Duodenal mucosa (tissue), 2 donors: ENCODE measurements around the gene OR51A7.
"Not testable (repeated sequence)": the region's sequence is repeated elsewhere in the genome, so short reads cannot be mapped to it uniquely, and the experiment has no call there.

Source experiments
- H3K27ac ChIP-seq: one replicate; pipeline ENCODE4 v1.7.0; 2013; ENCODE audit warnings: low read depth, low read length
- H3K27me3 ChIP-seq, 2 donors: one replicate each; pipeline ENCODE4 v1.7.0; 2013; ENCODE audit warnings: low read length in 2 of 2, control low read depth in 1 of 2; ENCODE audit not compliant: insufficient read depth in 2 of 2, control insufficient read depth in 1 of 2
- H3K36me3 ChIP-seq, 2 donors: one replicate each; pipeline ENCODE4 v1.7.0; 2013; ENCODE audit warnings: low read length in 2 of 2, control low read depth in 1 of 2; ENCODE audit not compliant: insufficient read depth in 2 of 2, control insufficient read depth in 1 of 2
- H3K4me1 ChIP-seq, 2 donors: one replicate each; pipeline ENCODE4 v1.7.0; 2013; ENCODE audit warnings: low read length in 2 of 2, control low read depth in 1 of 2; ENCODE audit not compliant: insufficient read depth in 2 of 2, control insufficient read depth in 1 of 2
- H3K4me3 ChIP-seq, 2 donors: one replicate each; pipeline ENCODE4 v1.7.0; 2013; ENCODE audit warnings: low read length in 2 of 2, low read depth in 1 of 2
- H3K9ac ChIP-seq, 2 donors: one replicate each; pipeline ENCODE4 v1.7.0; 2013; ENCODE audit warnings: low read length in 2 of 2, low read depth in 1 of 2
- H3K9me3 ChIP-seq, 2 donors: one replicate each; pipeline ENCODE4 v1.7.0; 2013; ENCODE audit warnings: low read length in 2 of 2, control low read depth in 1 of 2; ENCODE audit not compliant: control insufficient read depth in 1 of 2

OR51A7 gene

DNA sequence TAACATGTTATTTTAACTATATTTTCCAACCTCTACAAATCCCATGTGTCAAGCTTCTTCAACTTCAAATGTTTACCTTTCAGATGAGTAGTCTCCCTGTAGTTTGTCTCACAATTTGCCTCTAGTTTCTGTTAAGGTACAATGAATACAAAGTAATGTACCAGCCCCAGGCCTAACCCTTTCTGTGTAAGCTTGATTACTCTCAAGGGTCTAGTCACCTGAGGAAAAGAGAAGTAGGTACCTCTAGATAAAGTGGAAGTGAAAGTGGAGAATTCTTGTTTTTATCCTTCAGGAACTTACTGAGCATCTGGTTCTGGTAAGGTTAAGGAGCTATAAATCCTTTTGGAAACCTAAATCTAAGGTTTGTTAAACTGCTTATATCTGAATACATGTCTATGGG is at the start of gene OR51A7:
Gene OR51A7 (plus strand): TSS at position 300 of the 400 bp plus-strand sequence. CDS start 3,587 bp downstream, outside the sequence.
- no peaks in the 10 kb centered on the region for H3K4me1 ChIP-seq
- H3K36me3 ChIP-seq: no peaks in the 10 kb centered on the region
- H3K9me3 ChIP-seq: no peaks in the 10 kb centered on the region
- no peak within 1 kb of the TSS for H3K9ac ChIP-seq
- H3K27me3 ChIP-seq: no peaks in the 10 kb centered on the region
- H3K4me3 ChIP-seq: no peak within 1 kb of the TSS
- no peak within 1 kb of the TSS for H3K27ac ChIP-seq

DNA sequence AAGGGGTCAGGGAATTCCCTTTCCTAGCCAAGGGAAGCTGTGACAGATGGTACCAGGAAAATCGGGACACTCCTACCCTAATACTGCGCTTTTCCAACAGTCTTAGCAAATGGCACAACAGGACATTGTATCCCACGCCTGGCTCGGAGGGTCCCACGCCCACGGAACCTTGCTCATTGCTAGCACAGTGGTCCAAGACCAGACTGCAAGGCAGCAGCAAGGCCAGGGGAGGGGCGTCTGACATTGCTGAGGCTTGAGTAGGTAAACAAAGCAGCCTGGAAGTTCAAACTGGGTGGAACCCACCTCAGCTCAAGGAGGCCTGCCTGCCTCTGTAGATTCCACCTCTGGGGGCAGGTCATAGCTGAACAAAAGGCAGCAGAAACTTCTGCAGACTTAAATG is 49.3 kb upstream of the OR51A7 start:
- not testable (repeated sequence) for H3K36me3 ChIP-seq, H3K27ac ChIP-seq, H3K9me3 ChIP-seq, H3K4me3 ChIP-seq, H3K9ac ChIP-seq, H3K4me1 ChIP-seq, H3K27me3 ChIP-seq

GRCh38 chr11:4862447-4863236 is 40.9 kb upstream of the OR51A7 start:
- Histone ChIP-seq H3K4me1 (no peaks in the 10 kb centered on the region), H3K27me3 (no peaks in the 10 kb centered on the region), H3K4me3 (no peak overlapping the region), H3K9me3 (no peaks in the 10 kb centered on the region), H3K27ac (no peak overlapping the region), H3K9ac (no peak overlapping the region), H3K36me3 (no peaks in the 10 kb centered on the region)

DNA sequence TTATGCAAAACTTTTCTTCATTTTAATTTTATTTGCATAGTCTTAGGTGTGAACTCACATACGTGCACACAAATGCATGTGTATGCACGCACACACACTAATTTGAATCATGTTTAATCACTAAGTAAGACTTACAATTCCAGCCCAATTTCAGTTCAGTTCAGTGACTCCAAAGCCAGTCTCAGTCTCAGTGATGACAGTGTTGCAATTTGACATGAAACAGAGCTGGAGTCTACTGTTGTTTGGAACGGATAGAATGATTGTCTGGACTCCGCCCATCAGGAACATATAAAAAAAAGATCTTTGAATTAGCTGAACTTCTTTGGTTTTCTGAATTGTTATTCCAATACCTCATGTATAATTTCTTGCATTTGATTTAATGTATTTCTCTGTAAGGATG is 39.7 kb upstream of the OR51A7 start:
- Histone ChIP-seq H3K27me3 (no peaks in the 10 kb centered on the region), H3K4me3 (no peak overlapping the region), H3K4me1 (no peaks in the 10 kb centered on the region), H3K36me3 (no peaks in the 10 kb centered on the region), H3K9ac (no peak overlapping the region), H3K9me3 (no peaks in the 10 kb centered on the region), H3K27ac (no peak overlapping the region)

DNA sequence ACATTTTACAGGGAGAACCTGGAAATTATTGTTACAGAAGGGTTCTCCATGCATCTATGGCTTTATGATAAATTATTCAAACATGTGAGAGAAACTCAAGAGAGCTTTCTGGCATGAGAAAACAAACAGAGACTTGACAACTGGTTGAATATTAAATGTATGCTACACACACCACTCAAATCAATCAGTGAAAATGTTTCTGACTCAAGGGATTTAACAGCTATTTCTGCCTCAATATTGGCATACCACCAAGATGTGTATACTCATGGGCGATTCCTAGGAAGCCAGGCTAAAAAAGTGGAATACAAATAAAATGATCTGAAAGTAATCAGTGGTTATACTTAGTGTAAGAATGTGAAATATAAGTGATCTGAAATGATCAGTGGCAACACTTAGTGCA is 37.7 kb upstream of the OR51A7 start:
- Histone ChIP-seq H3K27ac (no peak overlapping the region), H3K9me3 (no peaks in the 10 kb centered on the region), H3K9ac (no peak overlapping the region)

GRCh38 chr11:4881188-4881587 is 22.4 kb upstream of the OR51A7 start:
- Histone ChIP-seq H3K27me3 (no peaks in the 10 kb centered on the region), H3K4me3 (no peak overlapping the region)

More for the DNA sequence above, 37.7 kb upstream of the OR51A7 start:
- H3K4me1 ChIP-seq: no peaks in the 10 kb centered on the region
- no peak overlapping the region for H3K4me3 ChIP-seq
- no peaks in the 10 kb centered on the region for H3K27me3 ChIP-seq
- H3K36me3 ChIP-seq: no peaks in the 10 kb centered on the region

DNA sequence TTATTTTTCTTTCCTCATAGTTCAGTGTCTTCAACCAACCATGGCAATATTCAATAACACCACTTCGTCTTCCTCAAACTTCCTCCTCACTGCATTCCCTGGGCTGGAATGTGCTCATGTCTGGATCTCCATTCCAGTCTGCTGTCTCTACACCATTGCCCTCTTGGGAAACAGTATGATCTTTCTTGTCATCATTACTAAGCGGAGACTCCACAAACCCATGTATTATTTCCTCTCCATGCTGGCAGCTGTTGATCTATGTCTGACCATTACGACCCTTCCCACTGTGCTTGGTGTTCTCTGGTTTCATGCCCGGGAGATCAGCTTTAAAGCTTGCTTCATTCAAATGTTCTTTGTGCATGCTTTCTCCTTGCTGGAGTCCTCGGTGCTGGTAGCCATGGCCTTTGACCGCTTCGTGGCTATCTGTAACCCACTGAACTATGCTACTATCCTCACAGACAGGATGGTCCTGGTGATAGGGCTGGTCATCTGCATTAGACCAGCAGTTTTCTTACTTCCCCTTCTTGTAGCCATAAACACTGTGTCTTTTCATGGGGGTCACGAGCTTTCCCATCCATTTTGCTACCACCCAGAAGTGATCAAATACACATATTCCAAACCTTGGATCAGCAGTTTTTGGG is 21.6 kb upstream of the OR51A7 start, which contains the start of gene OR51T1:
Gene OR51T1 (plus strand): TSS at position 41 of the 641 bp plus-strand sequence. CDS start 0 bp downstream, at position 41.
- Histone ChIP-seq H3K36me3 (no peaks in the 10 kb centered on the region), H3K27me3 (no peaks in the 10 kb centered on the region), H3K9ac (no peak within 1 kb of the TSS), H3K4me3 (no peak within 1 kb of the TSS), H3K27ac (no peak within 1 kb of the TSS), H3K9me3 (no peaks in the 10 kb centered on the region), H3K4me1 (no peaks in the 10 kb centered on the region)

More at GRCh38 chr11:4881188-4881587, 22.4 kb upstream of the OR51A7 start:
- Histone ChIP-seq H3K36me3 (no peaks in the 10 kb centered on the region), H3K9ac (no peak overlapping the region), H3K9me3 (no peaks in the 10 kb centered on the region), H3K4me1 (no peaks in the 10 kb centered on the region), H3K27ac (no peak overlapping the region)

- Histone ChIP-seq H3K9me3 (no peaks in the 10 kb centered on the region), H3K36me3 (no peaks in the 10 kb centered on the region), H3K4me3 (no peak overlapping the region), H3K4me1 (no peaks in the 10 kb centered on the region), H3K9ac (no peak overlapping the region), H3K27ac (no peak overlapping the region), H3K27me3 (no peaks in the 10 kb centered on the region)
These were observed 21.0 kb upstream of the OR51A7 start for GRCh38 chr11:4882543-4882942.

GRCh38 chr11:4884361-4884760 is 19.2 kb upstream of the OR51A7 start:
- Histone ChIP-seq H3K9me3 (no peaks in the 10 kb centered on the region), H3K27me3 (no peaks in the 10 kb centered on the region), H3K36me3 (no peaks in the 10 kb centered on the region), H3K9ac (no peak overlapping the region), H3K4me3 (no peak overlapping the region), H3K27ac (no peak overlapping the region), H3K4me1 (no peaks in the 10 kb centered on the region)

DNA sequence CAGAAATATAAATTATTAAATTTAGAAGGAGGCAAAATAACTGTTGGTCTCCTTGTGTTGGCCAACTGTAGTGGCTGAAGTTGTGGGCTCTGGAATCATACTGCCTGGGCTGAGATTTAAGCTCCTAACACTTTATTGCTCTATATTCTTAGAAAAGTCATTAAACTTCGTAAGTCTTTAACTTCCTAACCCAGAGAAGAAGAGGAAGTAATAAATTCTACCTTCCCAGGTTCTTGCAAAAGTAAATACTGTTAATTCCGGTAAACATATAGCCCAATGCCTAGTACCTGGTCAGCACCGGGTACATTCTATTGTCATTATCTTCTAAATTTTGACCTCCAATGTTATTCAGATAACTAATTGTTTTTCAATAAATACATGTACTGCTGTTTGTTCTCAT is 17.4 kb upstream of the OR51A7 start:
- Histone ChIP-seq H3K9ac (no peak overlapping the region), H3K27me3 (no peaks in the 10 kb centered on the region), H3K9me3 (no peaks in the 10 kb centered on the region), H3K4me1 (no peaks in the 10 kb centered on the region), H3K36me3 (no peaks in the 10 kb centered on the region), H3K4me3 (no peak overlapping the region), H3K27ac (no peak overlapping the region)
